Mesothelial cell of epicardium (in vitro differentiated cells): Measurements from ENCODE around the gene C14orf180. TPM values are rescaled to one million over a fixed set of nuclear protein-coding genes. Genes with fewer than 3 reads are reported as not detected.

ENCODE experiments used
- DNase-seq, 2 experiments: peaks; one replicate each; pipeline ENCODE4 v3.0.0; 2021; ENCODE audit warnings: low spot score in 2 of 2; ENCODE audit not compliant: unreplicated experiment in 2 of 2
- H3K27ac Mint-ChIP-seq: 2 replicates; pipeline ENCODE4 v1.8.0; 2021; ENCODE audit warnings: mixed read lengths
- H3K27me3 Mint-ChIP-seq: 2 replicates; pipeline ENCODE4 v1.8.0; 2021; ENCODE audit warnings: low read depth, mixed read lengths
- H3K36me3 Mint-ChIP-seq: 2 replicates; pipeline ENCODE4 v1.8.0; 2021; ENCODE audit warnings: mixed read lengths
- H3K4me1 Mint-ChIP-seq: 2 replicates; pipeline ENCODE4 v1.8.0; 2021; ENCODE audit warnings: mixed read lengths
- H3K4me3 Mint-ChIP-seq: 2 replicates; pipeline ENCODE4 v1.8.0; 2021; ENCODE audit warnings: mild to moderate bottlenecking, moderate library complexity, mixed read lengths
- H3K9me3 Mint-ChIP-seq: 2 replicates; pipeline ENCODE4 v1.8.0; 2021; ENCODE audit warnings: mixed read lengths
- CTCF ChIP-seq: fragments of 200-600 bp; sonication (generic); IDR thresholded peaks from one replicate; pipeline ENCODE4 v1.5.0; 2021; ENCODE audit warnings: antibody characterized with exemption; ENCODE audit not compliant: unreplicated experiment
- total RNA-seq: library from RNA; stranded (reverse); gene quantifications from 3 replicates; pipeline ENCODE4 v1.2.1, GENCODE V29; 2021

C14orf180 gene
- total RNA-seq, 1 donor from 2014 or later = 0.36 TPM

GRCh38 chr14:104562606-104563005, 17.0 kb upstream of the C14orf180 start:
- no peak for DNase-seq
- no peaks in the 10 kb centered on the region for H3K36me3 Mint-ChIP-seq
- peaks cover 38% of the 10 kb centered on the region for H3K27me3 Mint-ChIP-seq
- H3K9me3 Mint-ChIP-seq = no peaks in the 10 kb centered on the region
- TF ChIP-seq CTCF = no peak
- H3K27ac Mint-ChIP-seq = no peak overlapping the region
- peaks cover 34% of the 10 kb centered on the region for H3K4me1 Mint-ChIP-seq
- no peak overlapping the region for H3K4me3 Mint-ChIP-seq

DNA sequence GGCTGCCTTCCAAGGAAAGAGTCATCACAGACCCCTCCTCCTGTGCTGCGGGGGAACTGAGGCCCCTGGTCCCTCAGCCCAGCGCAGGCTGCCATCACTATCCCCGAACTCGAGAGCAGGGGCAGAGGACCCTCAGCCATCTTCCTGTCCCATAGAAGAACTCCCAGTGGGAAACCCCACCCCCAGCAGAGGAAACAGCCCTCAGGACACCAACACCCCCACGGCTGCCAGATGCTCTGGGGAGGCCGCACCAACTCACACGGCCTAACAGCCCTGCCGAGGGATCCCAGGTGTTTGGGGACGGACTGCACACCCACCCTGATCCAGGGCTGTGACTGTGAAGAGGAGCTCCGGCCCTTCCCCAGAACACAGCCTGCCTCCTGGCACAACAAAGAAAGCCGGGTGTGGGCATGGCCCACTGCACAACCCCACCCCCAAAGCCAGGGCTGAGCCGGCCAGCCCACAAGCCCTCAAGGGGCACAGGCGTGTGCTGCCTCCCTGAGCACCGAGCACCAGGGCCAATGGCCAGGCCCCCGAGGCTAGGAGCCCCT, 16.3 kb upstream of the C14orf180 start:
- TF ChIP-seq CTCF = no peak
- no peak overlapping the region for H3K4me3 Mint-ChIP-seq

DNA sequence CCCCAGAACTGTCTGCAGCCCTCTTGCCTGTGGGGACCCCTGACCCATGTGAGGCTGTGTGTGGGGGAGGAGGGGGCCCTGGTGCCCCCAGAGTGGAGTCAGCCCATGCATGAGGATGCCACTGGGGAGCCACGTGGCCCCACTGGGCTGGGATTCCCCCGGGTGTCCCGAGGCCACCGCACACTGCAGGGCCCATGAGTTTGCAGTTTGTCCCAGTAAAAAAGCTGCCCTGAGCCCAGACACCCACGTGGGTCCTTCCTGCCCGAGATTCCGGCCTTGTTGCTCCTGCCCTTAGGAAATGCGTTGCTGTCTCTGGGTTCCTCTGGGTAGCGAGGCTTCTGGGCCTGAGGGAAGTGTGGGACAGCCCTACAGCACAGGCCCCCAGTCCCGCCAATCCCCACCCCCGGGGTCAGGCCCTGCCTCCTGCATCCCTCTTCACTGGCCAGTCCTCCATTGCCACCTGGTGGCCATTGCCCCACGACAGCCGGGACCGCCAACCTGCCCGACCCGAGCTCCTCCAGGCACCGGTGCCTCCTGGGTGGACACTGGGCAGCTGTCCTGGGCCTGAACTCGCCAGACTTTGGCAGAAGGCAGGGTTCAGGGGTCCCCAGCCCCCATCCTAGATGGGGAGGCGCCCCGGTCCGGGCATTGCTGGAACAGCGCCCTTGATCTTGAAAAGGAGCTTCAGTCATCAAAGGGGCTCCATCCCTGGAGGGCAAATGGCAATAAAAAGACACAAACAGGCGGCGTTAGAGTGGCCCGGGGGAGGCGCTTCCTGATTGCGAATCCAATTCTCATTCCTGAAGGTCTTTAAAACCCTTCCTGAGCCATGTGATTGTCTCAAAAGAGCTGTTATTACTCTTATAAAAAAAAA, 15.6 kb upstream of the C14orf180 start:
- Mint-ChIP-seq H3K27ac (no peak overlapping the region), H3K4me1 (peaks cover 35% of the 10 kb centered on the region), H3K36me3 (no peaks in the 10 kb centered on the region), H3K4me3 (no peak overlapping the region), H3K9me3 (no peaks in the 10 kb centered on the region), H3K27me3 (peaks cover 37% of the 10 kb centered on the region)
- TF ChIP-seq CTCF = peak; percentile 82
- DNase-seq = peak; percentile 63 to 82

More for the DNA sequence above, 16.3 kb upstream of the C14orf180 start:
- no peak for DNase-seq
- Mint-ChIP-seq H3K4me1 (peaks cover 35% of the 10 kb centered on the region), H3K27me3 (peaks cover 38% of the 10 kb centered on the region), H3K9me3 (no peaks in the 10 kb centered on the region), H3K27ac (no peak overlapping the region), H3K36me3 (no peaks in the 10 kb centered on the region)

DNA sequence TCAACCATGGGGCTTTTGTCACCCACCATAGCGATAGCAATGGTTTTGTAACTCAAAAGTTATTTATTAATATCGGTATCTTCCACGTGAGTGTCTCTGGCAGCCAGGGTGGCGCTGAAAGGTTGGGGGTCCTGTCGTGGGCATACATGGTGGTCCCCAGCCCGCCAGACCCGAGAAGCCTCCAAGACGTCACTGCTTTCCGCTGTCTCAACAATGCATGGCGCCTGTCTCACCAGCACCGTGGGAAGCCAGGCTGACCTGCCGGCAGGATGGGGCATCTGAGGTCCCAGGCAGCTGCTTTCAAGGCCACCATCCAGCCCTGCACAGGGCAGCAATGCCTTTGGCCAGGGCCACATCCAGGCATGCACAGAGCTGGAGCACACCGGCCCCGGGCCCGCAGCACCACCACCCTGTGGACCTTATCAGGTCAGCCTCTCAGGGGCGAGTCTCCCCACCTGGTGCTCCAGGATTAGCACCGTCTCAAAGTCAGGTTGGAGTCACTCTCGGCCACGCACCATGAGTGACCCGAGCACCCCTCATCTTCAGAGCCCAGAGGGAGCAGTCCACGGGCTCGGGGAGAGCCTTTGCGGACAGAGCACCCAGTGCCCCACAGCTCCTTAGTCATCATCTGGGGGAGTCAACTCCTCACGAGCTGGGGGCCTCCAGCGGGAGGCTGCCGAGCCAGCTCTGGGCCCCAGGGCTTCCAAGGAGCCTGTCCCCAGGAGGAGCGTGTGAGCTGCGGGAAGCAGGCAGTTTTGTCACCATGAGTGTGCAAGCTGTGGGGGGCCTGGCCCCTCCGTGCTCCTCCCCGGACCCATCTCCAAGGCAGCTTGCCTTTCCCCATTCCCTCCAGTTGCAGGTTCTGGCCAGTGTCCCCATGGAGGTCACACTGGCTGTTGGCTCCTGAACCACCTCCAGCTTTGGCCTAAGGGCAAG, 14.6 kb upstream of the C14orf180 start:
- no peak for TF ChIP-seq CTCF
- no peak overlapping the region for H3K27ac Mint-ChIP-seq
- H3K4me3 Mint-ChIP-seq = no peak overlapping the region
- peaks cover 37% of the 10 kb centered on the region for H3K27me3 Mint-ChIP-seq
- no peaks in the 10 kb centered on the region for H3K36me3 Mint-ChIP-seq
- peaks cover 42% of the 10 kb centered on the region for H3K4me1 Mint-ChIP-seq
- H3K9me3 Mint-ChIP-seq = no peaks in the 10 kb centered on the region
- no peak for DNase-seq

- TF ChIP-seq CTCF = no peak
- no peaks in the 10 kb centered on the region for H3K36me3 Mint-ChIP-seq
- H3K4me1 Mint-ChIP-seq = peaks cover 50% of the 10 kb centered on the region
- H3K27me3 Mint-ChIP-seq = peaks cover 24% of the 10 kb centered on the region
- no peaks in the 10 kb centered on the region for H3K9me3 Mint-ChIP-seq
- no peak for DNase-seq
- no peak overlapping the region for H3K4me3 Mint-ChIP-seq
- peak overlapping the region; percentile 66 for H3K27ac Mint-ChIP-seq
These were observed 12.2 kb upstream of the C14orf180 start for GRCh38 chr14:104567141-104567956.
